Measurements from ENCODE around the gene UAP1.

Gene UAP1

DNA sequence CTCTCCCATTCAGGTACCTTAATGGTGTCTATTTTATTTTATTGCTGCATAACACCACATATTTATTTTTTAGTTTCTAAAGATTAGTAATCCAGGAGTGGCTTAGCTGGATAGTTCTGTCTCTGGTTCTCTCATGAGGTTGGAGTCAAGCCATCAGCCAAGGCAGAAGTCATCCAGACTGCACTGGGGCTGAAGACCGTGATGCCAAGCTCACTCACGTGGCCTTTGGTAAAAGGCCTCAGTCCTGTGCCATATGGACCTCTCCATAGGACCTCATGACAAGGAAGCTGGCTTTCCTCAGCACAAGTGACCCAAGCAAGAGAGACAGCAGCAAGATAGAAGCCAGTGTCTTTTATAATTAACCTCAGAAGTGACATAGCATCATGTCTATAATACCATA lies 47.8 kb downstream of the UAP1 start:
- in situ Hi-C loops (cut with MboI; ENCODE audit: low sequenced_read_pairs): loop anchor here (25.0 kb wide), 1 partner anchor 178 kb away; the partner anchor contains the start of gene HSD17B7
- no peak for DNase-seq (ENCODE audit: low spot score in 2 of 2)
- no peaks in the 10 kb centered on the region for H3K27me3 ChIP-seq (ENCODE audit: low read depth)

DNA sequence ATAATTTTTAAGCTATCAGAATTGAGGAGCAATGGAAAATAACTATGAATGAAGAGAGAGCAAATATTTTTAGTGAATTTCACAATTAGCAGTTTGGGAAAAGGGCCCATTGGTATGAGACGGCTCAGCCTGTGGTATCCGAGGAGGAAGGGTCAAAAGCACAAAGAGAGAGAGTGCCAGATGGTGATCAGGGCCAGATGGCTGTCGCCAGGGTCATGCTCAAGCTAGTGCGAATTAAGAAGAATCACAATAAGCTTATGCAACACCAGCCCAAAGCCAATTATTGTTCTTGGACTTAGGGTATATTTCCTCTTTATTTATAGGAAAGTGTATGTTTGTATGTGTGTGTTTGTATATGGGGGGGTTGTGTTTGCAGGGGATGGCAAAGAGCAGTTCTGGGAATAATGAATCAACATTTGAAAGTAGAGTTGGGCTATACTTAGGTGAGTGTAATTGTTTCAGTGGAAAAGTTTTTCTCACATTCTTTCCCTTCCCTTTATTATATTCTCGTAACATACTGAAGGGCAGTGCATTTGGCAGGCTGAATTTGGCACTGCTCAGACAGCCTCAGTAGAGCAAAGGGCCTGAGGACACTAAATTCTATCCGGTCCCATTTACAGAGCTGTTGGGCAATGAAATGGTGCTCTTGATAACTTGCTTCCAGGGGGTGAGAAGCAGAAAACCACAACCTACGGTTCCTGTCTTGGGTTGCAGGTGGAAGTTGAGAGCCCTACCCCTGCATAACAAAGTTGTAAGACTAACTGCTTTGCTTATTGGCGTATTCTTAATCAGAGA lies 51.3 kb downstream of the UAP1 start:
- DNase-seq (ENCODE audit: low spot score in 2 of 2): no peak
- Histone ChIP-seq H3K27me3 (ENCODE audit: low read depth) (no peaks in the 10 kb centered on the region), H3K9me3 (no peaks in the 10 kb centered on the region), H3K4me3 (no peak overlapping the region), H3K36me3 (replicated peaks) (no peaks in the 10 kb centered on the region), H3K4me1 (0 out of 2 replicates have a peak, but pooled peaks cover 2% of the 10 kb centered on the region)
- in situ Hi-C loops (cut with MboI; ENCODE audit: low sequenced_read_pairs): loop anchor here (25.0 kb wide), 1 partner anchor 174 kb away; the partner anchor contains the start of gene HSD17B7

More for the DNA sequence above, 47.8 kb downstream of the UAP1 start:
- Histone ChIP-seq H3K36me3 (replicated peaks) (no peaks in the 10 kb centered on the region), H3K4me1 (0 out of 2 replicates have a peak, but pooled peaks cover 2% of the 10 kb centered on the region), H3K4me3 (no peak overlapping the region), H3K9me3 (no peaks in the 10 kb centered on the region)

- DNase-seq (ENCODE audit: low spot score in 2 of 2): no peak
- H3K36me3 ChIP-seq (replicated peaks): no peaks in the 10 kb centered on the region
- in situ Hi-C loops (cut with MboI; ENCODE audit: low sequenced_read_pairs): loop anchor here (25.0 kb wide), 1 partner anchor 170 kb away; the partner anchor contains the start of gene HSD17B7
- no peaks in the 10 kb centered on the region for H3K9me3 ChIP-seq
- H3K4me1 ChIP-seq: 0 out of 2 replicates have a peak, but pooled peaks cover 2% of the 10 kb centered on the region
- H3K27me3 ChIP-seq (ENCODE audit: low read depth): no peaks in the 10 kb centered on the region
- no peak overlapping the region for H3K4me3 ChIP-seq
These were observed 55.3 kb downstream of the UAP1 start for GRCh38 chr1:162616848-162617247.

- H3K4me3 ChIP-seq: no peak overlapping the region
- H3K9me3 ChIP-seq: no peaks in the 10 kb centered on the region
- H3K36me3 ChIP-seq (replicated peaks): no peaks in the 10 kb centered on the region
- H3K4me1 ChIP-seq: 0 out of 2 replicates have a peak, but pooled peaks cover 2% of the 10 kb centered on the region
- in situ Hi-C loops (cut with MboI; ENCODE audit: low sequenced_read_pairs): loop anchor here (25.0 kb wide), 1 partner anchor 170 kb away; the partner anchor contains the start of gene HSD17B7
- no peak for DNase-seq (ENCODE audit: low spot score in 2 of 2)
- H3K27me3 ChIP-seq (ENCODE audit: low read depth): no peaks in the 10 kb centered on the region
These were observed 56.0 kb downstream of the UAP1 start for GRCh38 chr1:162617513-162617912.

DNA sequence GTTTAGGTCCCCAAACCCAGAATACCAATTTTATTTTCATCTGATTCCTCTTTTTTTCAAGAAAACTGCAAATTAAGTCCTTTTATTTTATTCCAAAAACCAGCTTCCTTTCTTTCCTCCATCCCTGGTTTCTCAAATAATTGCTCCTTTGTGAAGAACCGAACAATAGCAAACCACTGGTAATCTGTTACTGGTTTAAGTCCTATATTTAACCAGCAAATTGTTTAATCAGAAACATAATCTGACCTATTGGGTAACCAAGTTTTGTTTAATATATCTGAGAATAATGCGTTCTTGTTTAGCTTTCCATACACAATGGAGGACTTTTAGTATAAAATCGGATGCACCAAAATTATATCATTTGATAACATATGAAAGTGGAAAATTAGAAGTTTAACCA lies 57.6 kb downstream of the UAP1 start:
- DNase-seq (ENCODE audit: low spot score in 2 of 2): no peak
- no peaks in the 10 kb centered on the region for H3K9me3 ChIP-seq
- no peak overlapping the region for H3K4me3 ChIP-seq
- no peaks in the 10 kb centered on the region for H3K36me3 ChIP-seq (replicated peaks)
- in situ Hi-C loops (cut with MboI; ENCODE audit: low sequenced_read_pairs): loop anchor here (25.0 kb wide), 1 partner anchor 168 kb away; the partner anchor contains the start of gene HSD17B7
- no peaks in the 10 kb centered on the region for H3K27me3 ChIP-seq (ENCODE audit: low read depth)
- H3K4me1 ChIP-seq: no peaks in the 10 kb centered on the region

- in situ Hi-C loops (cut with MboI; ENCODE audit: low sequenced_read_pairs): loop anchor here (25.0 kb wide), 1 partner anchor 166 kb away; the partner anchor contains the start of gene HSD17B7
- no peaks in the 10 kb centered on the region for H3K36me3 ChIP-seq (replicated peaks)
- no peaks in the 10 kb centered on the region for H3K4me1 ChIP-seq
- H3K27me3 ChIP-seq (ENCODE audit: low read depth): no peaks in the 10 kb centered on the region
- no peaks in the 10 kb centered on the region for H3K9me3 ChIP-seq
- H3K4me3 ChIP-seq: no peak overlapping the region
- DNase-seq (ENCODE audit: low spot score in 2 of 2): no peak
These were observed 59.7 kb downstream of the UAP1 start for GRCh38 chr1:162621256-162621655.

DNA sequence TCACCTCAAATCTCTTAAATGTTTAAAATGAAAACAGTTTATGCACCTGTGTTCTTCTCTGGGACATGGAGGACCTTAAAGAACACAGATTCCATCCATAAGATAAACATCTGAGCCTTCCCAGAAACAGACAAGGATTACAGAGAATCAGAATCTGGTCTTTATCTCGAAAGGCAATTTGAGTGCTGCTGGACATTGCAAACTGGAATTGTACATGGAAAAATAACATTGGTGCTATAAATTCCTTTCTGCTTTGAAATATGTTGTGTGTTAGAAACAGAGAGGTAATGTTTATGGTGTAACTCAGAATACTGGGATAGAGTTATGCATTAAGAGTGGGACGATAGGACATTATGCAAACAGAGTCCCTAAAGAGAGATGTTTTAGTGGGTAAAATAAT lies 64.2 kb downstream of the UAP1 start:
- Histone ChIP-seq H3K27me3 (ENCODE audit: low read depth) (no peaks in the 10 kb centered on the region), H3K9me3 (no peaks in the 10 kb centered on the region), H3K36me3 (replicated peaks) (no peaks in the 10 kb centered on the region), H3K4me3 (no peak overlapping the region), H3K4me1 (no peaks in the 10 kb centered on the region)
- in situ Hi-C loops (cut with MboI; ENCODE audit: low sequenced_read_pairs): no loop called here
- DNase-seq (ENCODE audit: low spot score in 2 of 2): no peak

GRCh38 chr1:162626094-162626493 lies 64.6 kb downstream of the UAP1 start:
- no peak for DNase-seq (ENCODE audit: low spot score in 2 of 2)
- in situ Hi-C loops (cut with MboI; ENCODE audit: low sequenced_read_pairs): no loop called here

GRCh38 chr1:162626761-162627160 lies 65.2 kb downstream of the UAP1 start:
- Histone ChIP-seq H3K27me3 (ENCODE audit: low read depth) (no peaks in the 10 kb centered on the region), H3K4me1 (no peaks in the 10 kb centered on the region), H3K36me3 (replicated peaks) (no peaks in the 10 kb centered on the region), H3K4me3 (no peak overlapping the region), H3K9me3 (no peaks in the 10 kb centered on the region)
- DNase-seq (ENCODE audit: low spot score in 2 of 2): no peak
- in situ Hi-C loops (cut with MboI; ENCODE audit: low sequenced_read_pairs): no loop called here

More at GRCh38 chr1:162626094-162626493, 64.6 kb downstream of the UAP1 start:
- H3K36me3 ChIP-seq (replicated peaks): no peaks in the 10 kb centered on the region
- H3K4me1 ChIP-seq: no peaks in the 10 kb centered on the region
- no peak overlapping the region for H3K4me3 ChIP-seq
- no peaks in the 10 kb centered on the region for H3K9me3 ChIP-seq
- no peaks in the 10 kb centered on the region for H3K27me3 ChIP-seq (ENCODE audit: low read depth)

DNA sequence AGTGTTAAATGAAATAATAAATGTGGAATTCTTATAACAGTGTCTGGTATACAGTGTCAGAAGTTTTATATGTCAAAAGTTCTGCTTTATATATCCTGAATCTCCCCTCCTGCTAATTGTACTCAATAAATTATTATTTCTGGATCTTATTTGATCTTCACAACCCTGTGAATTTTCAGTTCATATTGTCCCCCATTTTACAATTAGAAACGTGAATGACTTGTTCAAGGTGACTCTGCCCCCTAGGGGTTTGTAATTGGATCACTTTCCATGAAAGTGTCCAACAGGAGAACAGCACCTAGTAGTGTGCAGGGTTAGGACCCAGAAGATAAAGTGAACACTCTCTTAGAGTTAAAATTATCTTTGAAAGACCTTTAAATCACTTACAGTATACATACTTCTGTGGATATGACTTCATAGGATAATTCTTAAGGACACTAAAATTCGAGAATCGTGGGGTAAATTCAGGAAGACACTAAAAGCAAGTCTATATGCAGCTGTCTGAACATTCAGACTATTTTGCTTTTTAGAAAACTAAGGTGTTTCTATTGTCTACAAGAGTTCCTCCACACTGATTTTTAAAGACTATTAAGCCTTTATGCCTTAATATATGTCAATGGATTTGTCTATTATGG lies 66.3 kb downstream of the UAP1 start:
- Histone ChIP-seq H3K9me3 (no peaks in the 10 kb centered on the region), H3K27me3 (ENCODE audit: low read depth) (no peaks in the 10 kb centered on the region), H3K4me3 (no peak overlapping the region), H3K36me3 (replicated peaks) (no peaks in the 10 kb centered on the region), H3K4me1 (no peaks in the 10 kb centered on the region)
- in situ Hi-C loops (cut with MboI; ENCODE audit: low sequenced_read_pairs): no loop called here
- peak; percentile 26 to 27 for DNase-seq (ENCODE audit: low spot score in 2 of 2)

- DNase-seq (ENCODE audit: low spot score in 2 of 2): no peak
- H3K27me3 ChIP-seq (ENCODE audit: low read depth): no peaks in the 10 kb centered on the region
- H3K36me3 ChIP-seq (replicated peaks): no peaks in the 10 kb centered on the region
- no peaks in the 10 kb centered on the region for H3K4me1 ChIP-seq
- H3K4me3 ChIP-seq: no peak overlapping the region
- no peaks in the 10 kb centered on the region for H3K9me3 ChIP-seq
- in situ Hi-C loops (cut with MboI; ENCODE audit: low sequenced_read_pairs): no loop called here
These were observed 67.6 kb downstream of the UAP1 start for GRCh38 chr1:162629077-162629627.

GRCh38 chr1:162629651-162630050 lies 68.1 kb downstream of the UAP1 start:
- Histone ChIP-seq H3K9me3 (no peaks in the 10 kb centered on the region), H3K4me3 (no peak overlapping the region), H3K27me3 (ENCODE audit: low read depth) (no peaks in the 10 kb centered on the region), H3K36me3 (replicated peaks) (no peaks in the 10 kb centered on the region), H3K4me1 (no peaks in the 10 kb centered on the region)
- no peak for DNase-seq (ENCODE audit: low spot score in 2 of 2)
- in situ Hi-C loops (cut with MboI; ENCODE audit: low sequenced_read_pairs): no loop called here

- Histone ChIP-seq H3K27me3 (ENCODE audit: low read depth) (no peaks in the 10 kb centered on the region), H3K36me3 (replicated peaks) (no peaks in the 10 kb centered on the region), H3K9me3 (no peaks in the 10 kb centered on the region), H3K4me1 (no peaks in the 10 kb centered on the region), H3K4me3 (no peak overlapping the region)
- DNase-seq (ENCODE audit: low spot score in 2 of 2): no peak
- in situ Hi-C loops (cut with MboI; ENCODE audit: low sequenced_read_pairs): no loop called here
These were observed 70.1 kb downstream of the UAP1 start for GRCh38 chr1:162631546-162632191.
